ENCODE results near the gene FAM234A.
"Not testable (repeated sequence)": the region's sequence is repeated elsewhere in the genome, so short reads cannot be mapped to it uniquely, and the experiment has no call there.

FAM234A gene

GRCh38 chr16:252366-253337, 18.0 kb downstream of the FAM234A start:
- no peaks in the 10 kb centered on the region for H3K27me3 Mint-ChIP-seq
- peaks cover 26% of the 10 kb centered on the region for H3K36me3 Mint-ChIP-seq (ENCODE audit: low read depth)
- no peaks in the 10 kb centered on the region for H3K9me3 Mint-ChIP-seq
- peak overlapping the region; percentile 76 for H3K4me3 Mint-ChIP-seq
- peak overlapping the region; percentile 89 for H3K27ac Mint-ChIP-seq
- peaks cover 40% of the 10 kb centered on the region for H3K4me1 Mint-ChIP-seq (ENCODE audit: low read depth)

GRCh38 chr16:253833-254232, 19.2 kb downstream of the FAM234A start:
- H3K4me1 Mint-ChIP-seq (ENCODE audit: low read depth), result peaks cover 35% of the 10 kb centered on the region
- peaks cover 26% of the 10 kb centered on the region for H3K36me3 Mint-ChIP-seq (ENCODE audit: low read depth)
- no peak overlapping the region for H3K4me3 Mint-ChIP-seq
- H3K27me3 Mint-ChIP-seq, result no peaks in the 10 kb centered on the region
- H3K27ac Mint-ChIP-seq, result peak overlapping the region; percentile 61
- H3K9me3 Mint-ChIP-seq, result no peaks in the 10 kb centered on the region

- Mint-ChIP-seq H3K36me3 (ENCODE audit: low read depth) (peaks cover 30% of the 10 kb centered on the region), H3K27ac (no peak overlapping the region), H3K27me3 (no peaks in the 10 kb centered on the region)
Observed at GRCh38 chr16:254461-254860, 19.8 kb downstream of the FAM234A start.

GRCh38 chr16:255183-255582, 20.6 kb downstream of the FAM234A start:
- H3K27ac Mint-ChIP-seq, result no peak overlapping the region
- peaks cover 38% of the 10 kb centered on the region for H3K4me1 Mint-ChIP-seq (ENCODE audit: low read depth)

More at GRCh38 chr16:254461-254860, 19.8 kb downstream of the FAM234A start:
- Mint-ChIP-seq H3K9me3 (no peaks in the 10 kb centered on the region), H3K4me1 (ENCODE audit: low read depth) (peaks cover 41% of the 10 kb centered on the region), H3K4me3 (no peak overlapping the region)

GRCh38 chr16:258091-258490, 23.5 kb downstream of the FAM234A start:
- not testable (repeated sequence) for H3K9me3 Mint-ChIP-seq, H3K27me3 Mint-ChIP-seq, H3K27ac Mint-ChIP-seq, H3K4me3 Mint-ChIP-seq
- H3K36me3 Mint-ChIP-seq (ENCODE audit: low read depth), result peaks cover 30% of the 10 kb centered on the region
- H3K4me1 Mint-ChIP-seq (ENCODE audit: low read depth), result peaks cover 18% of the 10 kb centered on the region

More at GRCh38 chr16:255183-255582, 20.6 kb downstream of the FAM234A start:
- H3K27me3 Mint-ChIP-seq, result no peaks in the 10 kb centered on the region
- peaks cover 29% of the 10 kb centered on the region for H3K36me3 Mint-ChIP-seq (ENCODE audit: low read depth)
- no peak overlapping the region for H3K4me3 Mint-ChIP-seq
- no peaks in the 10 kb centered on the region for H3K9me3 Mint-ChIP-seq

- peaks cover 27% of the 10 kb centered on the region for H3K36me3 Mint-ChIP-seq (ENCODE audit: low read depth)
- no peak overlapping the region for H3K27ac Mint-ChIP-seq
- H3K4me1 Mint-ChIP-seq (ENCODE audit: low read depth), result peaks cover 9% of the 10 kb centered on the region
- H3K9me3 Mint-ChIP-seq, result no peaks in the 10 kb centered on the region
- H3K4me3 Mint-ChIP-seq, result no peak overlapping the region
- H3K27me3 Mint-ChIP-seq, result no peaks in the 10 kb centered on the region
Observed at GRCh38 chr16:259226-259625, 24.6 kb downstream of the FAM234A start.

- peaks cover 24% of the 10 kb centered on the region for H3K36me3 Mint-ChIP-seq (ENCODE audit: low read depth)
- no peak overlapping the region for H3K4me3 Mint-ChIP-seq
- no peaks in the 10 kb centered on the region for H3K9me3 Mint-ChIP-seq
Observed at GRCh38 chr16:259814-260253, 25.2 kb downstream of the FAM234A start.

GRCh38 chr16:260326-260725, 25.7 kb downstream of the FAM234A start:
- H3K4me1 Mint-ChIP-seq (ENCODE audit: low read depth), result peaks cover 9% of the 10 kb centered on the region
- H3K27me3 Mint-ChIP-seq, result no peaks in the 10 kb centered on the region
- no peak overlapping the region for H3K4me3 Mint-ChIP-seq
- no peak overlapping the region for H3K27ac Mint-ChIP-seq
- H3K9me3 Mint-ChIP-seq, result no peaks in the 10 kb centered on the region
- H3K36me3 Mint-ChIP-seq (ENCODE audit: low read depth), result peaks cover 21% of the 10 kb centered on the region

More at GRCh38 chr16:259814-260253, 25.2 kb downstream of the FAM234A start:
- Mint-ChIP-seq H3K27me3 (no peaks in the 10 kb centered on the region), H3K27ac (no peak overlapping the region), H3K4me1 (ENCODE audit: low read depth) (peaks cover 9% of the 10 kb centered on the region)

- Mint-ChIP-seq H3K27me3 (no peaks in the 10 kb centered on the region), H3K27ac (no peak overlapping the region), H3K36me3 (ENCODE audit: low read depth) (peaks cover 13% of the 10 kb centered on the region), H3K9me3 (no peaks in the 10 kb centered on the region), H3K4me1 (ENCODE audit: low read depth) (peaks cover 6% of the 10 kb centered on the region), H3K4me3 (no peak overlapping the region)
Observed at GRCh38 chr16:261031-261691, 26.5 kb downstream of the FAM234A start.

GRCh38 chr16:262121-262745, 27.6 kb downstream of the FAM234A start:
- peaks cover 6% of the 10 kb centered on the region for H3K4me1 Mint-ChIP-seq (ENCODE audit: low read depth)
- H3K27me3 Mint-ChIP-seq, result no peaks in the 10 kb centered on the region
- H3K27ac Mint-ChIP-seq, result no peak overlapping the region
- H3K4me3 Mint-ChIP-seq, result no peak overlapping the region
- no peaks in the 10 kb centered on the region for H3K9me3 Mint-ChIP-seq
- peaks cover 12% of the 10 kb centered on the region for H3K36me3 Mint-ChIP-seq (ENCODE audit: low read depth)

- no peak overlapping the region for H3K4me3 Mint-ChIP-seq
- H3K27ac Mint-ChIP-seq, result no peak overlapping the region
- peaks cover 6% of the 10 kb centered on the region for H3K4me1 Mint-ChIP-seq (ENCODE audit: low read depth)
- H3K36me3 Mint-ChIP-seq (ENCODE audit: low read depth), result peaks cover 12% of the 10 kb centered on the region
- H3K9me3 Mint-ChIP-seq, result no peaks in the 10 kb centered on the region
- no peaks in the 10 kb centered on the region for H3K27me3 Mint-ChIP-seq
Observed at GRCh38 chr16:263182-263774, 28.7 kb downstream of the FAM234A start.

GRCh38 chr16:263944-264343, 29.3 kb downstream of the FAM234A start:
- Mint-ChIP-seq H3K27ac (no peak overlapping the region), H3K4me3 (no peak overlapping the region), H3K27me3 (no peaks in the 10 kb centered on the region), H3K36me3 (ENCODE audit: low read depth) (peaks cover 12% of the 10 kb centered on the region), H3K4me1 (ENCODE audit: low read depth) (peaks cover 5% of the 10 kb centered on the region), H3K9me3 (no peaks in the 10 kb centered on the region)

- H3K36me3 Mint-ChIP-seq (ENCODE audit: low read depth), result peaks cover 7% of the 10 kb centered on the region
- no peak overlapping the region for H3K4me3 Mint-ChIP-seq
- H3K4me1 Mint-ChIP-seq (ENCODE audit: low read depth), result no peaks in the 10 kb centered on the region
- H3K27ac Mint-ChIP-seq, result no peak overlapping the region
- H3K9me3 Mint-ChIP-seq, result no peaks in the 10 kb centered on the region
- no peaks in the 10 kb centered on the region for H3K27me3 Mint-ChIP-seq
Observed at GRCh38 chr16:264440-264951, 29.9 kb downstream of the FAM234A start.

GRCh38 chr16:265002-265529, 30.4 kb downstream of the FAM234A start:
- Mint-ChIP-seq H3K9me3 (no peaks in the 10 kb centered on the region), H3K36me3 (ENCODE audit: low read depth) (peaks cover 7% of the 10 kb centered on the region), H3K4me3 (no peak overlapping the region), H3K4me1 (ENCODE audit: low read depth) (no peaks in the 10 kb centered on the region), H3K27ac (no peak overlapping the region), H3K27me3 (no peaks in the 10 kb centered on the region)

Measured in stimulated activated naive CD8-positive, alpha-beta T cell treated with anti-CD3 and anti-CD28 coated beads, Interleukin-15, Interleukin-2, amounts not matched to agents 100 ng/mL and 50 ng/mL, for 24 hours (primary cell).